Ishikawa (cell line): ENCODE measurements around the gene RHOBTB3.

Experiments
- FOXM1 ChIP-seq: IDR thresholded peaks from 2 replicates; pipeline ENCODE4 v1.6.1; 2012; ENCODE audit warnings: low read depth, borderline replicate concordance
- RAD21 ChIP-seq: IDR thresholded peaks from 2 replicates; pipeline ENCODE4 v1.6.1; 2012; ENCODE audit warnings: low read depth
- TEAD4 ChIP-seq: IDR thresholded peaks from 2 replicates; pipeline ENCODE4 v1.6.1; 2012
- TF ChIP-seq, protein P1 (sequence below): IDR thresholded peaks from 2 replicates; pipeline ENCODE4 v1.6.1; 2012; ENCODE audit warnings: low read depth, mild to moderate bottlenecking
- TF ChIP-seq, protein P2 (sequence below): IDR thresholded peaks from 2 replicates; pipeline ENCODE4 v1.6.1; 2012

DNA sequence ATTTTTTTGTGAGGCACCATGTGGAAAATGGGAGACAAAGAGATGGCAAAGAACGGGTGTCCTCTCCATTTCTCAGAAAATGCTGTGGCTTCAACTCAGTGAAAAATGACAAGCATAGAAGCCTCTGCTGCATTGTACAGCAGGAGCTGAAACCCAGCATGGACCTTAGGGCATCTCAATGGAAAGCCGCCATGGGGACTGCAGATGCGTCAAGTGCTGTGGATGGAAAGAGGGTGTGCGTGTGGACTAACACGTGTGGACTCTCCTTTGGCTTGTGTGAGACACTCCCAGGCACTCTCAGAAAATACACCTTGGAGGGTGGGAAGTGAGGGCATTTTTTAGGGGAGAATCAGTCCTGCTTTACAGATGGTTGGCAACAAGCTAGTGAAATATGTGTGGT is 93.6 kb downstream of the RHOBTB3 start:
- TF ChIP-seq, protein P1, sequence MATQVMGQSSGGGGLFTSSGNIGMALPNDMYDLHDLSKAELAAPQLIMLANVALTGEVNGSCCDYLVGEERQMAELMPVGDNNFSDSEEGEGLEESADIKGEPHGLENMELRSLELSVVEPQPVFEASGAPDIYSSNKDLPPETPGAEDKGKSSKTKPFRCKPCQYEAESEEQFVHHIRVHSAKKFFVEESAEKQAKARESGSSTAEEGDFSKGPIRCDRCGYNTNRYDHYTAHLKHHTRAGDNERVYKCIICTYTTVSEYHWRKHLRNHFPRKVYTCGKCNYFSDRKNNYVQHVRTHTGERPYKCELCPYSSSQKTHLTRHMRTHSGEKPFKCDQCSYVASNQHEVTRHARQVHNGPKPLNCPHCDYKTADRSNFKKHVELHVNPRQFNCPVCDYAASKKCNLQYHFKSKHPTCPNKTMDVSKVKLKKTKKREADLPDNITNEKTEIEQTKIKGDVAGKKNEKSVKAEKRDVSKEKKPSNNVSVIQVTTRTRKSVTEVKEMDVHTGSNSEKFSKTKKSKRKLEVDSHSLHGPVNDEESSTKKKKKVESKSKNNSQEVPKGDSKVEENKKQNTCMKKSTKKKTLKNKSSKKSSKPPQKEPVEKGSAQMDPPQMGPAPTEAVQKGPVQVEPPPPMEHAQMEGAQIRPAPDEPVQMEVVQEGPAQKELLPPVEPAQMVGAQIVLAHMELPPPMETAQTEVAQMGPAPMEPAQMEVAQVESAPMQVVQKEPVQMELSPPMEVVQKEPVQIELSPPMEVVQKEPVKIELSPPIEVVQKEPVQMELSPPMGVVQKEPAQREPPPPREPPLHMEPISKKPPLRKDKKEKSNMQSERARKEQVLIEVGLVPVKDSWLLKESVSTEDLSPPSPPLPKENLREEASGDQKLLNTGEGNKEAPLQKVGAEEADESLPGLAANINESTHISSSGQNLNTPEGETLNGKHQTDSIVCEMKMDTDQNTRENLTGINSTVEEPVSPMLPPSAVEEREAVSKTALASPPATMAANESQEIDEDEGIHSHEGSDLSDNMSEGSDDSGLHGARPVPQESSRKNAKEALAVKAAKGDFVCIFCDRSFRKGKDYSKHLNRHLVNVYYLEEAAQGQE = no peak
- TF ChIP-seq RAD21 (no peak), TEAD4 (no peak), FOXM1 (no peak)
- TF ChIP-seq, protein P2, sequence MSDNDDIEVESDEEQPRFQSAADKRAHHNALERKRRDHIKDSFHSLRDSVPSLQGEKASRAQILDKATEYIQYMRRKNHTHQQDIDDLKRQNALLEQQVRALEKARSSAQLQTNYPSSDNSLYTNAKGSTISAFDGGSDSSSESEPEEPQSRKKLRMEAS = no peak
